HG03342 (cell line): Measurements from ENCODE around the gene PABPC1L.
A peak's percentile ranks its signal among the peaks of the same experiment; 100 is the strongest.
"Not testable (repeated sequence)": the region's sequence is repeated elsewhere in the genome, so short reads cannot be mapped to it uniquely, and the experiment has no call there.

ENCODE experiments used
- ATAC-seq: cut with Tn5 transposase; IDR thresholded peaks from one replicate; pipeline ENCODE4 v1.9.1; 2021; ENCODE audit warnings: mild to moderate bottlenecking, moderate library complexity; ENCODE audit not compliant: unreplicated experiment

Gene PABPC1L

GRCh38 chr20:44909872-44910689 lies at the start of gene PABPC1L:
PABPC1L (plus strand) TSS chr20:44910060; CDS start chr20:44910144, 84 bp downstream.
- peak; percentile 76 for ATAC-seq

- ATAC-seq = no peak
Measured at GRCh38 chr20:44861531-44862006, 48.3 kb upstream of the PABPC1L start.

GRCh38 chr20:44862286-44862685 lies 47.6 kb upstream of the PABPC1L start:
- ATAC-seq = no peak

- ATAC-seq = not testable (repeated sequence)
Measured at GRCh38 chr20:44863365-44864084, 46.3 kb upstream of the PABPC1L start.

- not testable (repeated sequence) for ATAC-seq
Measured at GRCh38 chr20:44864493-44864892, 45.4 kb upstream of the PABPC1L start.

- ATAC-seq = no peak
Measured at GRCh38 chr20:44866703-44867335, 43.0 kb upstream of the PABPC1L start.

GRCh38 chr20:44869471-44869870 lies 40.4 kb upstream of the PABPC1L start:
- no peak for ATAC-seq

- ATAC-seq = not testable (repeated sequence)
Measured at GRCh38 chr20:44882360-44882759, 27.5 kb upstream of the PABPC1L start.

GRCh38 chr20:44883214-44883902 lies 26.5 kb upstream of the PABPC1L start:
- no peak for ATAC-seq

GRCh38 chr20:44884907-44885391 lies 24.9 kb upstream of the PABPC1L start:
- ATAC-seq = no peak

GRCh38 chr20:44885392-44886265 lies 24.2 kb upstream of the PABPC1L start, which contains the start of gene YWHAB:
YWHAB (plus strand) TSS chr20:44885705; CDS start chr20:44901534, 15,829 bp downstream.
- peak; percentile 88 for ATAC-seq

GRCh38 chr20:44886266-44886651 lies 23.6 kb upstream of the PABPC1L start:
- no peak for ATAC-seq

GRCh38 chr20:44886828-44887227 lies 23.0 kb upstream of the PABPC1L start:
- no peak for ATAC-seq

GRCh38 chr20:44887466-44887865 lies 22.4 kb upstream of the PABPC1L start:
- ATAC-seq = no peak

GRCh38 chr20:44888226-44889103 lies 21.4 kb upstream of the PABPC1L start:
- no peak for ATAC-seq

- ATAC-seq = no peak
Measured at GRCh38 chr20:44891826-44892225, 18.0 kb upstream of the PABPC1L start.

- no peak for ATAC-seq
Measured at GRCh38 chr20:44894959-44895358, 14.9 kb upstream of the PABPC1L start.

GRCh38 chr20:44896583-44896982 lies 13.3 kb upstream of the PABPC1L start:
- no peak for ATAC-seq

GRCh38 chr20:44897133-44897532 lies 12.7 kb upstream of the PABPC1L start:
- no peak for ATAC-seq
